Lower lobe of right lung (tissue), 2 donors: ENCODE data around the gene FGFRL1. TPM values are rescaled to one million over a fixed set of nuclear protein-coding genes. Genes with fewer than 3 reads are reported as not detected.

Experiments used
- ATAC-seq, 2 donors: fragments of 200-7000 bp; cut with Tn5 transposase; one replicate each; pipeline ENCODE4 v1.9.1; 2020 to 2022; ENCODE audit warnings: mild to moderate bottlenecking in 2 of 2, moderate library complexity in 2 of 2
- DNase-seq: peaks from one replicate; pipeline ENCODE4 v3.0.0-alpha.2; 2020
- H3K27ac ChIP-seq: fragments of 200-600 bp; one replicate; pipeline ENCODE4 v1.8.0; 2022
- H3K27me3 ChIP-seq: fragments of 200-600 bp; one replicate; pipeline ENCODE4 v1.8.0; 2022; ENCODE audit warnings: low read depth
- H3K36me3 ChIP-seq: fragments of 200-600 bp; one replicate; pipeline ENCODE4 v1.8.0; 2022; ENCODE audit warnings: mild to moderate bottlenecking
- H3K4me1 ChIP-seq: fragments of 200-600 bp; one replicate; pipeline ENCODE4 v1.8.0; 2022
- H3K4me3 ChIP-seq: fragments of 200-600 bp; one replicate; pipeline ENCODE4 v1.8.0; 2022; ENCODE audit warnings: mild to moderate bottlenecking
- H3K9me3 ChIP-seq: fragments of 200-600 bp; one replicate; pipeline ENCODE4 v1.8.0; 2022
- intact Hi-C: fragments of 100-400 bp; cut with DNase I; formaldehyde crosslinking; loops from one replicate; pipeline ENCODE4 v1.11.0; 2022
- total RNA-seq: library from RNA; stranded (reverse); fragmentation: NEBNext Ultra II Directional; extraction: Animal tissue kit (Norgen Biotek cat#: 25700); gene quantifications from one replicate; pipeline ENCODE4 v1.2.1, GENCODE V29; 2021
- TF ChIP-seq, protein P1 (sequence below): fragments of 200-600 bp; IDR thresholded peaks from one replicate; pipeline ENCODE4 v1.8.0; 2022; ENCODE audit warnings: antibody characterized with exemption, mild to moderate bottlenecking
- donor health status: DM: no; HTN: yes; CAD: no; lungs with severe emphysema.

FGFRL1 gene
- total RNA-seq, 1 donor from 2014 or later = 23.4 TPM

GRCh38 chr4:965048-965765 is 46.2 kb upstream of the FGFRL1 start:
- Histone ChIP-seq H3K27me3 (no peaks in the 10 kb centered on the region), H3K9me3 (no peaks in the 10 kb centered on the region), H3K4me1 (no peaks in the 10 kb centered on the region), H3K4me3 (no peak overlapping the region), H3K27ac (no peak overlapping the region), H3K36me3 (peaks cover 60% of the 10 kb centered on the region)
- no peak for ATAC-seq
- intact Hi-C loops = no loop called here
- no peak for DNase-seq
- TF ChIP-seq, protein P1, sequence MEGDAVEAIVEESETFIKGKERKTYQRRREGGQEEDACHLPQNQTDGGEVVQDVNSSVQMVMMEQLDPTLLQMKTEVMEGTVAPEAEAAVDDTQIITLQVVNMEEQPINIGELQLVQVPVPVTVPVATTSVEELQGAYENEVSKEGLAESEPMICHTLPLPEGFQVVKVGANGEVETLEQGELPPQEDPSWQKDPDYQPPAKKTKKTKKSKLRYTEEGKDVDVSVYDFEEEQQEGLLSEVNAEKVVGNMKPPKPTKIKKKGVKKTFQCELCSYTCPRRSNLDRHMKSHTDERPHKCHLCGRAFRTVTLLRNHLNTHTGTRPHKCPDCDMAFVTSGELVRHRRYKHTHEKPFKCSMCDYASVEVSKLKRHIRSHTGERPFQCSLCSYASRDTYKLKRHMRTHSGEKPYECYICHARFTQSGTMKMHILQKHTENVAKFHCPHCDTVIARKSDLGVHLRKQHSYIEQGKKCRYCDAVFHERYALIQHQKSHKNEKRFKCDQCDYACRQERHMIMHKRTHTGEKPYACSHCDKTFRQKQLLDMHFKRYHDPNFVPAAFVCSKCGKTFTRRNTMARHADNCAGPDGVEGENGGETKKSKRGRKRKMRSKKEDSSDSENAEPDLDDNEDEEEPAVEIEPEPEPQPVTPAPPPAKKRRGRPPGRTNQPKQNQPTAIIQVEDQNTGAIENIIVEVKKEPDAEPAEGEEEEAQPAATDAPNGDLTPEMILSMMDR = no peak

GRCh38 chr4:965766-966134 is 45.7 kb upstream of the FGFRL1 start:
- TF ChIP-seq, protein P1 = no peak
- intact Hi-C loops = no loop called here
- H3K27ac ChIP-seq = no peak overlapping the region
- ATAC-seq (no peak), DNase-seq (no peak)
- peaks cover 4% of the 10 kb centered on the region for H3K4me1 ChIP-seq
- peaks cover 55% of the 10 kb centered on the region for H3K36me3 ChIP-seq
- no peak overlapping the region for H3K4me3 ChIP-seq
- no peaks in the 10 kb centered on the region for H3K27me3 ChIP-seq
- H3K9me3 ChIP-seq = no peaks in the 10 kb centered on the region

DNA sequence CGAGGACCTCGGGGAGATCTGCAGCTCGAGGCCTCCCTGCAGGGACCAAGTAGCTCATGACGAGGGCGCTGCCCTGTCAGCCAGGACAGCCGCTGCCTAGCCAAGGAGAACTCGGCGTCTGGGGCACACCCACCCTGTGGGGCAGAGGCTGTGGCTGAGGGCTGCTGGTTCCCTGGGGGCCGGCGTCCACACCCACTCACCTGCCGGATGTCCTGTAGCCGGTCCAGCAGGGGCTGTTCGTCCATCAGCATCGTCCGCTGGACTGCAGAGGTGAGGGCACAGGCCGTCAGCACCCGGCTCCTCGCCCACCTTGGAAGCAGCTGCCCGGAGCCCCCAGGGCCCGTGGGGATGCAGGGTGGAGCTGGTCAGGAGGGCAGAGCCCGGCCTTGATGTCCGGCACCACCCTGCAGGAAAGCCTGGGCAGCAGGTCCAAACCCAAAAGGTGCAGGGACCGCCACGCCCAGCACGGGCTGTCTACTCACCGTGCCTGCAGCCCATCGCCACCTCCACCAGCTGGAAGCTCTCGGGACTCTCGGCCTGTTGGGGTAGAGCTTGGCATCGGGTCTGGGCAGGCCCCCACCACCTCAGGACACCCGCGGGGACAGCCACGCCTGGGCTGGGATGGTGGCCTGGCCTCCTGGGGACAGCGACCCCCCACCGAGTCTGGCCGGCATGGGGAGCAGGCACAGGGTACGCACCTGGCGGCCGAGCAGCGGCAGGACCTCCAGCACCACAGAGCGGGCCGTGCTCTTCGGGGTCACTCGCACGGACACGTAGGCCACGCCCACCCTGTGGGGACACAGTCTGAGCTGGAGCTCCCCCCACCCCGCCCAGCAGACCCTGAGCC is 44.9 kb upstream of the FGFRL1 start:
- TF ChIP-seq, protein P1 = no peak
- no peaks in the 10 kb centered on the region for H3K9me3 ChIP-seq
- H3K27ac ChIP-seq = no peak overlapping the region
- H3K36me3 ChIP-seq = peaks cover 49% of the 10 kb centered on the region
- intact Hi-C loops = no loop called here
- no peak overlapping the region for H3K4me3 ChIP-seq
- H3K4me1 ChIP-seq = peaks cover 11% of the 10 kb centered on the region
- H3K27me3 ChIP-seq = no peaks in the 10 kb centered on the region
- ATAC-seq = no peak
- no peak for DNase-seq

DNA sequence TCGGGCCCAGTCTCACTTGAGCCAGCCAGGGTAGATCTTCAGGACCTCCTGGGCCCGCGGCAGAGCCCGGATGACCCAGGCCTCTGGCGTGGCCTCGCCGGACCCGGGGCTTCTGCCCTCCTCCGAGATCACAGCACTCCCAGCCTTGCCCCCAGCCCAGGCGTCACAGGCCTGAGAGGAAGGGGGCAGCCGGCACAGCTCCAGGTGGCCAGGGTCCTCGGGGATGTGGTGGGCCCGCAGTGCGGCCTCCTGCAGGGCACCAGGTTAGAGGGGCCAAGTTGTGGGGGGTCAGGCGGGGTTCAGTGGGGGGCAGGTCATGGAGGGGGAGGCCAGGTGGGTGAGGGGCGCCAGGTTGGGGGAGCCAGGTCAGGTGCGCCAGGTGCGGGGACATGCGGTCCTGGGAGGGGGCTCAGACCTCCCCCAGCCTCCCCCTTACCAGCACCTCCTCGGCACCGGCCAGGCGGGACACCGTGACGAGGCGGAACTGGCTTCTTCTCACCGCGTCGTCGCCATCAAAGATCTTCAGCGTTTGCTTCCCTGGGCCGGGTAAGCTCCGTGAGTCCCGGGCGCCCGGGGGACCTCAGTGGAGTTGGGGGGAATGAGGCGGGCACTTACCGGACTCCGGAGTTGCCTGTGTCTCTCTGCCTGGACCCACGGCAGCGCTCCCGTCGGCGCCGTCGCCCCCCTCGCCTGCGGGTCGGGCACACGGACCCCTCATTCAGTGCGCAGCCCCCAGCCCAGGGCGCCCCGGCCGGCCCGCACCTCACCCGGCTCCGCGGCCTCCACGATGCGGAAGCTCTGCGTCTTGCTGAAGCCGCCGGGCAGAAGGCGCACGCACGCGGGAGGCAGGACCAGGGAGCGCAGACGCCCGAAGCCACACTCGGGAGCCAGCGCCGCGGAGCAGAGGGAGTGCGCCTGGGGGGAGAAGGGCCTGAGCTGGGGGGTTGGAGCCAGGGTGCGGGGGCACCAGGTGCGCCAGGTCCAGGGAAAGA is 44.0 kb upstream of the FGFRL1 start:
- ATAC-seq (no peak), DNase-seq (no peak)
- TF ChIP-seq, protein P1 = no peak
- no peaks in the 10 kb centered on the region for H3K9me3 ChIP-seq
- peaks cover 40% of the 10 kb centered on the region for H3K36me3 ChIP-seq
- H3K4me1 ChIP-seq = peaks cover 20% of the 10 kb centered on the region
- intact Hi-C loops = no loop called here
- no peak overlapping the region for H3K27ac ChIP-seq
- H3K4me3 ChIP-seq = no peak overlapping the region
- no peaks in the 10 kb centered on the region for H3K27me3 ChIP-seq

- ATAC-seq = no peak
- intact Hi-C loops = no loop called here
- H3K4me3 ChIP-seq = no peak overlapping the region
- H3K4me1 ChIP-seq = peaks cover 26% of the 10 kb centered on the region
- TF ChIP-seq, protein P1 = no peak
- no peaks in the 10 kb centered on the region for H3K27me3 ChIP-seq
- peaks cover 33% of the 10 kb centered on the region for H3K36me3 ChIP-seq
- no peak for DNase-seq
- no peak overlapping the region for H3K27ac ChIP-seq
- H3K9me3 ChIP-seq = no peaks in the 10 kb centered on the region
Measured at GRCh38 chr4:968221-968620, 43.2 kb upstream of the FGFRL1 start.
